Stomach (tissue), 4 donors: ENCODE data around the gene NEU4.

Experiments
- CTCF ChIP-seq, 7 experiments: fragments of 450-650 bp in 4 of 7; fragments of 200-600 bp in 3 of 7; sonication (generic) in 3 of 7; IDR thresholded peaks; one replicate each; pipeline ENCODE4 v1.5.1; 2016 to 2019; ENCODE audit warnings: antibody characterized with exemption in 7 of 7, control low read depth in 2 of 7, mild to moderate bottlenecking in 1 of 7
- EP300 ChIP-seq: sonication (generic); formaldehyde crosslinking; IDR thresholded peaks from one replicate; pipeline ENCODE4 v1.6.1; 2017; ENCODE audit warnings: antibody characterized with exemption
- POLR2A ChIP-seq, 4 donors: fragments of 450-650 bp; IDR thresholded peaks; one replicate each; pipeline ENCODE4 v1.6.1; 2016; ENCODE audit warnings: antibody characterized with exemption in 4 of 4, control low read depth in 2 of 4, mild to moderate bottlenecking in 1 of 4, moderate library complexity in 1 of 4
- POLR2AphosphoS5 ChIP-seq, 3 donors: sonication (generic); formaldehyde crosslinking; IDR thresholded peaks; one replicate each; pipeline ENCODE4 v1.6.1; 2016; ENCODE audit warnings: antibody characterized with exemption in 3 of 3

DNA sequence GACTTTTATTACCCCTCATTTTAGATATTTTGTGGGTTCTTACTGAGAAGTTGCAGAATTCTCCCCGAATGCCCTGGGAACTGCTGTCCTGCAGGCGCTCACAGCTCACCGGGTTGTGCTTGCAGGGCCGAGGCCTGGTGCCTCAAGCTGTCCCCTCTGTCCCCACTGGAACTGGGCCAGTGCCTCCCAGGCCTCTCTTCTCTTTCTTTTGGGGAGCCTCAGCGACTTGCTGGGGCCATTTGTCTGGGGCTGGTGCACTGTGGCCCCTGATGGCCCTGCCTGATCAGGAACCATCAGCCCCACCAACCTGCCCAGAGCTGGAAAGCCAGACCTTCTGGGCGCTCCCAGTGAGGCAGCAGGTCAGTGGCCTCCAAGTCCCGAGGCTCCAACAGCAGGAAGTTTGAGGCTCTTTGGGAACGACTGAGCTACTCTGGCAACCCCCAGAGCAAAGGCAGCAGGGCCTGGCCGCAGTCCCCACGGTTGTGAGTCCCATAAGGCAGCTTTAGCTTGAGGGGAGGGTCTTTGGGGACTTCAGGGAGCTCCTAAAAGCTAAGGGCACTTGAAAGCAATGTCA is 14.7 kb upstream of the NEU4 start:
- TF ChIP-seq CTCF (IDR thresholded peaks at IDR 0.05) (no peak), POLR2A (IDR thresholded peaks at IDR 0.05) (no peak), POLR2AphosphoS5 (IDR thresholded peaks at IDR 0.05) (no peak), EP300 (no peak)
